ENCODE data around the gene TTC28.
"Not testable (repeated sequence)": the region's sequence is repeated elsewhere in the genome, so short reads cannot be mapped to it uniquely, and the experiment has no call there.

Gene TTC28

DNA sequence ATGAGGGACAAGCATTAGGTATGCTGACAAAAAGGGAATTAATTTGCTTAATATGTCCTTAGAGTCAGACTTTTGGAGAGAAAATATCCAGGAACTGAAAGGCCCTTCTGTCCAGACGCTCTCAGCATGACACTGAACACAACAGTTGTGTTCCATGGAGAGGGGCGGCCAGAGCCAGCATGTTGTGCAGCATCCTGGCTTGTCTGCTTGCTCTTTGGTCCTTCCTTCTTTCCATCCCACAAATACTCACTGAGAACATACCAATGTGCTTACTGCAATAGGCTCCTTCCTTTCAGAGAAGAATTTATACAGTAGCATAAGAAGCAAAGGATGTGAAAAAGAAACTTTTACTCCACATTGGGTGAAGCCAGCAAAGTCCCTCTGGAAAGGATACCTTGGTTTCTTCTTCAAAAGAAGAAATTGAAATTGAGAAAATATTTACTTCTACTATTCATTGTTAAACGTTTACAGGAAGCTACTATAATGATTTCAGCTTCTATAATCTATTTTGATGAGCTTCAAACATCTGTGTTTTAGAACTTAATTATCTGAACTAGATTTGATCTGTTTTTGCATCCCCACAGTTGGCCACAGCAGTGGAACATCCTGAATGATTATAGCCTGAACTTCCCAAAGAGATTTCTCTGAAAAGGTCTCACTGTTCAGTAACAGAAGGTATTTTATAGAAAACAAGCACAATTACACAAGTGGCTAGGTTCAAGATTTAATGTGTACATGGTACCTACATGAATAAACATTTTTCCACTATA is 456.5 kb downstream of the TTC28 start:
- FAIRE-seq: no peak

DNA sequence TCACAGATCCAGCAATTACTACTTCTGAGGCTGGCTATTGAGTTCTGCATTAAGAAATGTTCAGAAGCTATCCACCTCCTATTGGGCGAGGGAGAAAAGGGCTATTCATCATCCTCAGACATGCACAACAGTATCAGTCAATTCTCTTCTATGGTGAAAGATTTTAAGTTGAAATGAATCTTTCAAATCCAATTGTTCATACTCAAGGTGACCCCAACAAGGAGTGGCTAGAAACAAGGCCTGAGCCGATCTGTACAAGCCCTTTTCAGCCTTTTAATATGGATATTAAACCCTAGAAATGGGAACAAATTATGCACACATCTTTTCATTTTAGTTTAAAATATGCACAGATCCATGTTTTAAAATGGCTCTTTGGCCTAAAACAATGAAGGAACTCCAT is 457.1 kb downstream of the TTC28 start:
- no peak for FAIRE-seq

DNA sequence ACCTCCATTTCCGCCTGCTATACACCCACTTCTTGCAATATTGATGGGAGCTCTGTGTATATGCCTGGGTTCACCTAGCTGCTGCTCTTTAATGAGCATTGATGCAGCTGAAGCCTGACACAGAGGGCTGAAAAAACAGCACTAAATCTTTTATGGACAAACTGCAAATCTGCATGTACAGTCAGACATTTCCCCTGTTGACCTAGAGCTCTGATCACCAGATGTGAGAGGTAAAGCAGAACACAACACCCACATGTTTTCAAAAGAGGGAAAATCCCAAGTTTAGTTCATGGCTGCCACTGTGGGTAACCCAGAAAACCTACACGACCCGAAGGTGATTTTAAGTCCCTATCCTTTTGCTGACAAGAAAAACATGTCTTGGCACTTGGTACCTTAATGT is 457.6 kb downstream of the TTC28 start:
- no peak for FAIRE-seq

DNA sequence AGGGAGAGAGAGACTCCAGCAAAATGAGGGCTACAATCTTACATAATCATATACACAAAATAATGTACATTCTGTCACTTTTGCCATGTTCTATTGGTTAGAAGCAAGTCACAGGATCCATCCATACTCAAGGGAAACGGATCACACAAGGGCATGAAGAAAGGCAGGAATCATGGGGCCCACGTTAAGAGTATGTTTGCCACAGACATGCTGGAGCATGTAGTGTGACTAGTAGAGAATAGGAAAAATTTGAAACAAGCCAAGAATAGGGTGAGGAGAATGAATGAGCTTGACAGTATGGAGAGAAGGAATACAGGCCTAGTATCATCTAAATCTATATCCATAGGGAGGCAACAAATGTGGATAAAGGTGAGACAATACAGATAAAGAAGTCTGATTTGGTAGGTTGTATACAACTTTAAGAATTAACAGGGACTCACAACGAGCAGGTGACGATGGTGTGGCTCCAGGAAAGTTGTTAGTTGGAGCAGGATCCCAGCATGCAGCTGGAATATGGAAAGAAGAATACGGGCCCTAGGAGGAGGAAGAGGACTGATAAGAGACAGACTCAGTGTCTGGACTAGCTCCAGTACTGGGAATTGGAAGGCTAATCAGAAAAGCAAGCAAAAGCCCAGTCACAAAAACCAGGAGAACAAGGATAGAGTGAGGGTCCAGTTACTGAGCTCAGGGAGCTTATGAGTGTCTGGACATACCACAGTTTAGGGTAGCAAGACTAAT is 458.8 kb downstream of the TTC28 start:
- no peak for FAIRE-seq

DNA sequence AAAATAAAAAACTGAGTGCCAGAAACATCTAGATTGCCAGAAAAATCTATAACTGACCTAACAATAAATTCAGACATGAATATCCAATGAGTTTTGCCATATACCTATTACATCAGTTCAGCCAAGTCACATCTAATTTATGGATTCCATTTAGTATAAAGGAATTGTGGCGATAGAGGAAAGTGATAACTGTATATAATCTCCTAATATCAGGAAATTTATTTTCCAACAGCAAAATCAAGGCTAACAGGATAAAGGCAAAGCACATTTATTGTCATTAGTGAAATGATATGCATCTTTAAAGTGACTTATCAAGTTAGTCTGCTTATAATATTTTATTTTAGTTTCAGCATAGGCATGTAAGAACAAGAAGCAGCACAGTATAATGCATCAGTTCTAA is 462.4 kb downstream of the TTC28 start:
- FAIRE-seq: no peak

DNA sequence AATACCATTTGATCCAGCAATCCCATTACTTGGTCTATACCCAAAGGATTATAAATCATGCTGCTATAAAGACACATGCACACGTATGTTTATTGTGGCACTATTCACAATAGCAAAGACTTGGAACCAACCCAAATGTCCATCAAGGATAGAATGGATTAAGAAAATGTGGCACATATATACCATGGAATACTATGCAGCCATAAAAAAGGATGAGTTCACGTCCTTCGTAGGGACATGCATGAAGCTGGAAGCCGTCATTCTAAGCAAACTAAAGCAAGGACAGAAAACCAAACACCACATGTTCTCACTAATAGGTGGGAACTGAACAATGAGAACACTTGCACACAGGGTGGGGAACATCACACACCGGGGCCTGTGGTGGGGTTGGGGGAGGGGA is 464.9 kb downstream of the TTC28 start:
- not testable (repeated sequence) for FAIRE-seq

DNA sequence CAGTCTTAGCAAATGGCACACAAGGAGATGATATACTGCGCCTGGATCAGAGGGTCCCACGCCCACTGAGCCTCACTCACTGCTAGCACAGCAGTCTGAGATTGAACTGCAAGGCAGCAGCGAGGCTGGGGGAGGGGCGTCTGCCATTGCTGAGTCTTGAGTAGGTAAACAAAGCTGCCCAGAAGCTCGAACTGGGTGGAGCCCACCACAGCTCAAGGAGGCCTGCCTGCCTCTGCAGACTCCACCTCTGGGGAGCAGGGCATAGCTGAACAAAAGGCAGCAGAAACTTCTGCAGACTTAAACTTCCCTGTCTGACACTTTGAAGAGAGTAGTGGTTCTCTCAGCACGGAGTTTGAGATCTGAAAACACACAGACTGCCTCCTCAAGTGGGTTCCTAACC is 470.2 kb downstream of the TTC28 start:
- not testable (repeated sequence) for FAIRE-seq

DNA sequence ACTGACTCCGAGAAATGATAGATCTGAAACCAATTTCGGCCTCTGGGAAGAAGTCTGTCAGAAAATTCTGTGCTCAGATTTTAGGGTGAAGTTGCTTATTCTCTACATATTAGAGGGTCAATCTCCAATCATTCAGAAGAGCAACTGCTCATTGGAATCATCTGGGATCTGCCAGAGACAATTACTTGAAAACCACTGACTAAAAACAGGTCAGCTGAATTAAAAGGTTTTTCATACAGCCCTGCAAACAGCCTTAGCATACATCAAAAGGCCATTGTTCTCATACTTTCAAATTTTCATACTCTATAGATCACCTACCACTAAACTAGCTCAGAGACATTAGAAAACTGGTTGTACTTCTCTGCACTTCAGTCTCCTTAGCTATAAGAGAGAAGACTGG is 470.9 kb downstream of the TTC28 start:
- FAIRE-seq: no peak

DNA sequence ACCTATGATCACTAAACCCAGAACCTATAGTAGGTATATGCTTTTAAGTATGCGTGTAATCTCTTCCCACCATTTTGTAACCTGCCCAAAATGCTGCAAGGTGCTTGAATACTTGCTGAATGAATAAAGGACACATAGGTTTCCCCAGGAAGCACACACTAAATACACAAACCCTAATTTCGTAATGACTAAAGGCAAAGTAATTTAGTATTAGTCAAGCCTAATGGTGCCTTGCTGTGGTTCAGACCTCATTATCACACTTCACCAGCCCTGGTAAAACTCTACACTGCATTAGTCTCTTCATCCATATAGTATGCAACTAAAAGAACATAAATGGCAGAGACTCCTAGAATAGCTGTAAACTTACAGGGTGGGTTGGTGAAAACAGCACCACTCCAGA is 471.6 kb downstream of the TTC28 start:
- no peak for FAIRE-seq

DNA sequence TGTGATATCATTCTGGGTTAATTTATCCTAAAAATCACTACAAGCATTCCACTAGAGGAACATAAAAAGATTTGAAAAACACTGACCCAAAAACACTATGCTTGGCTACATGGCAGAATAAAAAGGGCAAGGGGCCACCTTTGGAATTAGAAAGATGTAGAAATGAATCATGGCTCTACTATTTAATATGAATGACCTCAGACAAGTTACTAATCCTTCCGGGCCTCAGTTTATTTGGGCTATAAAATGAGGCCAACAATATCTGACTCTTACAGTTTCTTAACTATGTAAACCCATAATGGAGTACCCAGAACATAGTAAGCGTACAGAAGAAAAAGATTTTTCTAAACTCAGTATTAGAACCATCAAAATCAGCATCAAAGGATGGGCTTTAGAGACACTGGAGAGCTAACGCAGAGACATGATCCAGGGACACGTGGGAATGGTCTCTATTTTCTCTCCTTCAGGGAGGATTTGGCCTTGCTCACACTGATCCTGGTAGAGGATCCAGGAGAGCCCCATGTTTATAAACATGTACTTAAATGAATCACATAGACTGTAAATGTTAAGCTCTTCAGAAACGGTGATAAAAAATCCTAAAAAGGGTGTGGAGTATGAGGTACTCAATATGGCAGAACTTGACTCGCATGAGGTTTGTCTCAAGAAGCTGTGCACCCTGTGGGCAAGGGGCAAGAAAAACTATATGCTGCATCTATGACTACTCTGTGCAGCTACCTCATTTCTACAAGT is 472.2 kb downstream of the TTC28 start:
- FAIRE-seq: peak; percentile 86

DNA sequence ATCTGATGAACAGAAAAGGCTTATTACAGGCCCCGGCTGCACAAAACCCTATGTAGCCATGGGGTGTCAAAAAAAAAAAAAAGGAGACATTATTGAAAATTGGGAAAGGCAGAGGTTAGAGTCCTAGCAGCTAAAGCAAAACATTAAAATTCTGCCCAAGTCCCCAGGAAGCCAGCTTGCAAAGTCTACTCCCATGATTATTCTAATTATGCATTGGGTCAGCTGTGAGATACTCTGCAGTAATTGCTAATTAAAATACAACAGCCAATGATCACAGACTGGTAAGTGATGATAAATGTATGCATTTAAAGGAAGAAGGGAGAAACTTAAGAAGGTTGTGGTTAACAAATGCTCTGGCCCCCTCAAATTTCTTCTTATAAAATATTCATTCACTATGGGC is 473.7 kb downstream of the TTC28 start:
- no peak for FAIRE-seq

DNA sequence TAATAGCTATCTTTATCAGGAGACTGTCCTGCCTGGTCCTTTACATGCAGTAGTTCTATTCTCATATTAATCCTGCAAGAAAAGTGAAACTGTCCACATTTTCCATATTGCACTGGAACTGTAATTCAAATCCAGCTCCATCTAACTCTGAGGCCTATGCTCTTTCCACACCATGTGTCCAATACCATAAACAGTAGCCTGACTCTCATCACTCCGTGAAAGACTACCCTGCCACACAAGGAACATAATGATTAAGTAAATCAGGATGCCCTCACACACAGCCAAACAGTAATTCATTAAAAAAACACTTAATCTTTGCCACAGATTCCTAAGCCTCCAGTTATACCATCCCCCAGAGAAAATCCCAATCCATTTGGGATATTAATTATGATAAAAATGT is 475.3 kb downstream of the TTC28 start:
- no peak for FAIRE-seq

DNA sequence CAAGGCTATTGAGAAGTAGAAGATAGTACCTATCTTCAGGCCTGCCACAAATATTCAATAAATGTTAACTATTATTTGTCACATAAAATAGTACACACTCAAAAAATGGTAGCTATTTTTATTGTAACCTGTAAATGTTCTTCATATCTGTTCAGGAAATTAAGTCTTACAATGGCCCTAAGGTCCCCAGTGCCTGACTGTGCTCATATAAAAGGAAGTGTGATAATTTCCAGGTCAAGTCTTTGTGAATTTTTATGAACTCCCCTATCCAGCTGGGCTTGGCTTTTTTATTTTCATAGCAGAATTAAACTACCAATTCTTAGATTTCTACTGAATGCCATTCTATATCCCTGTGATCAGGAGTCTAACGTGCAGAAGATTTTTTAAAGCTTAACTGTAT is 476.4 kb downstream of the TTC28 start:
- FAIRE-seq: no peak

DNA sequence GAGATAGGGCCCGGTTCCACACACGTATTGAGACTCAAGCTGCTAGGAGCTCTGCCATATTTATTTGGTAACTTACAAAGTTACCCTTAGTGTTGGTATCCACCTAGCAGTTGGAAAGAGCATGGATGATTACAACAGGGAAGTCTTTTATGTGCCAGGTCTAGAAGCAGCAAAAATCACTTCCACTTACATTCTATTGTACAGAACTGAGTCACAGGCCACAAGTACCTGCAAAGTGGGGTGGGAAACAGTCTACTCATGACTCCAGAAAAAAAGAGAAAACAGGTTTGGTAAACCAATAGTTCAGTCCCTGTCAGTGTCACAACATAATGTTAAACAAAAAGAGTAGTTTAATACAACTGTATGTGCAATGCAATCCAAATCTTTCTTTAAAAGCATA is 480.9 kb downstream of the TTC28 start:
- no peak for FAIRE-seq

DNA sequence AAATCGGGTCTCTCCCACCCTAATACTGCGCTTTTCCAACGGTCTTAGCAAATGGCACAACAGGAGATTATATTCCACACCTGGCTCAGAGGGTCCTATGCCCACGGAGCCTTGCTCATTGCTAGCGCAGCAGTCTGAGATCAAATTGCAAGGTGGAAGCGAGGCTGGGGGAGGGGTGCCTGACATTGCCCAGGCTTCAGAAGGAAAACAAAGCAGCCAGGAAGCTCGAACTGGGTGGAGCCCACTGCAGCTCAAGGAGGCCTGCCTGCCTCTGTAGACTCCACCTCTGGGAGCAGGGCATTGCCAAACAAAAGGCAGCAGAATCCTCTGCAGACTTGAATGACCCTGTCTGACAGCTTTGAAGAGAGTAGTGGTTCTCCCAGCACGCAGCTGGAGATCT is 488.1 kb downstream of the TTC28 start:
- not testable (repeated sequence) for FAIRE-seq

DNA sequence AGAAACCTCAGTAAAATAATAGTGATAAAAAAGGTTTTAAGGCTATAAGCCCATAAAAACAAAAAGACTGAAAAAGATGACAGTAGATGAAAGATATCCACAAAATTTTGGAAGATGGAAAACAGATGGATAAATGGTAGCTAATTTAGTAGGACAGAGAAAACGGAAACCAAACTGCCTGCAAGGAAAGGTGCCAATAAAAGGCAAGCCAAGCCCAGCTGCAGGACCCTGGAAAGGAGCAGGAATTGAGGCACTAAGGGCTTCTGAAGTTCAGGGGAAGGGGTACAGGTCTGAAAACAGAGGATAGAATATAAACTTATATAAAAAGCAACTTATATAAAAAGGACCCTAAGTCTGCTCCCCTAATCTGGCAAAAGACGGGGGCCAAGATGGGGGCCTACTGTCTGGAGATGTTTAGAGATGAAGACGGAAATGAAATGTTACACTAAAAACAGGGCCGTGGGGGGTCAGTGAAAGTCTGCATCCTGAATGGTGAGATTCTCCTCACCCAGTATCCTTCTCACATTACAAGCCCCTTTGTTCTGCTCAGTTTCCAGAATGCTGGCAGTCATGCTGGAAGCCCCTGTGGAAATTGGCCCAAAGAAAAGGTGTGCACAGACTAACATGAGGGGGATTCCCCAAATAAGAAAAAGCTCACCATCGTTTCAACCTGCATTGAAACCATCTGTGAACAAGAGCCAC is 491.3 kb downstream of the TTC28 start:
- FAIRE-seq: no peak

DNA sequence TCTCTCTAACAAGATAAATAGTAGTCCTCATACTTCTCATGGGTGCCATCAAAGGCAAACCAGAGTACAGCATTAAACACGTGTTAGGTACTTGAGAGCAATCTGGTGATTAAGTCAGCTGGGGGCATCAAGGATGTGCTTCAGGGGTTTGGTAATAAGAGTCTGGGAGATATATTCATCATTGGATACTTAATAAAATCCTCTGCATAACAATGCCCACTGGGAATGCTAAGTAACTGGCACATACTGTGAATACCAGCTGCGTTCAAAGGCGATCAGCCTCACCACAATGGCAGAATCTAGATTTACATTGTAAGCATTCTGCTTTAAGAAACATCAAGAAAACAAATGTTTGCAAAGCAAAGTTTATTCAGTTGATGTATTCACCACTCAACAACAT is 492.0 kb downstream of the TTC28 start:
- no peak for FAIRE-seq

DNA sequence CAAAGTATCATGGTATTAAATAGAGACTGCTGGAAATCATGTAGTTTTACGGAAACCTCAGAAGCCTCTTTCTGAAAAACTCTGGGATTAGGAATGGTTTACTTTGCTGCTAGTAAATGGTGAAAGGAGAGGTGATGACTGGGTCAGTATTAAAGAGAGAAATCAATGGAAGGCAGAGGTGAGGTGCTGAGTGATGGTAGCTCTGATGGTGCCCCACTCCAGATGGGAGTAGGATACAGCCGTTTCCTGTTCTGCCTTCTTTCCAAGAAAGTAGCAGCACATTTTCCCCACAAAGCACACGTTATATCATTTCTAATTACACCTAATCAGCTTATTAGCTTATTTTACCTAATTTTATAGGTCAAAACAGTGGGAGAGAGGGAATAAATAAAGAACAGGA is 493.0 kb downstream of the TTC28 start:
- FAIRE-seq: no peak

DNA sequence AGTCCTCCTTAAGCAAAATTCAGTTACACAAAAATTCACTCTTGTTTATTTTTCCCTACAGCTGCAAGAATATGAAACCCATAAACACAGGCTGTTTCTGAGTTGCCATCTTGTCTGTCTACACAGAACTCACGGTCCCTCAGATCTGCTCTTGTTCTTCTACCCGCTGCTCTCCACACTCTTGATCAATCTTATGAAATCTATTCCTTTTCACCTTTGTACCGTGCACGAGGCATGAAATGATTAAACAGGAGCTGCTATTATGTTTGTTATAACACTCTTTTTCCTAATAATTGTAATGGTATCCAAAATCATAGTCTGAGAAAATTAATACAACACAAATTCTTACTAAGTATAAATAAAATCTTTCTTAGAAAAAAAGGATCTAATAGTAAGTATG is 494.5 kb downstream of the TTC28 start:
- no peak for FAIRE-seq

DNA sequence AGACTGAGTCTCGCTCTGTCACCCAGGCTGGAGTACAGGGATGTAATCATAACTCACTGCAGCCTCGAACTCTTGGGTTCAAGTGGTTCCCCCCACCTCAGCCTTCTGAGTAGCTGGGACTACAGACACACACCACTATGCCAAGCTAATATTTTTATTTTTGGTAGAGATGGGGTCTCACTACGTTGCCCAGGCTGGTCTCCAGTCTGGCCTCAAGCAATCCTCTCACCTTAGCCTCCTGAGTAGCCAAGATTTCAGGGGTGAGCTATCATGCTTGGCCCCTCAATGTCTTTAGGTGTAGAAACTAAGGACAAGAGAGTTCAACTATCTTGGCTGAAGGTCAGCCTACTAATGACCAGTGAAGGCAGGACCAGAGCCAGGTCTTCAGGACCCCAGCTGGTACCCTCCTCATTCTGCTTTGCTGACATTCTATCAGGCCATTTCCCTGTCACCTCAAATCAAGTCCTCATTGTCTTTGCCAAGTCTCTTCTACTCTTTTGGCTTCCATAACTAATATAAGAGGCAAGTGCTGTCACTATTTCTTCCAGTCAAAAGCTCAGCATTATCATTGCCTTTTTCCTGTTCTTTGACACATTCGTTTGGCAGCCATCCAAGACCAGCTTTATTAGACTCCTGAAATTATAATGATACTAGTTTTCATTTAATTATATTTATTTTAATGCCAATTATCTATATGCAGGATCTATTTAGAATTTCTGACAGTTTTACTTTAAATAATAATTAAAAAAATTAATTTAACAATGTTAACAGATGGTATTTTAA is 496.4 kb downstream of the TTC28 start:
- peak; percentile 57 for FAIRE-seq

DNA sequence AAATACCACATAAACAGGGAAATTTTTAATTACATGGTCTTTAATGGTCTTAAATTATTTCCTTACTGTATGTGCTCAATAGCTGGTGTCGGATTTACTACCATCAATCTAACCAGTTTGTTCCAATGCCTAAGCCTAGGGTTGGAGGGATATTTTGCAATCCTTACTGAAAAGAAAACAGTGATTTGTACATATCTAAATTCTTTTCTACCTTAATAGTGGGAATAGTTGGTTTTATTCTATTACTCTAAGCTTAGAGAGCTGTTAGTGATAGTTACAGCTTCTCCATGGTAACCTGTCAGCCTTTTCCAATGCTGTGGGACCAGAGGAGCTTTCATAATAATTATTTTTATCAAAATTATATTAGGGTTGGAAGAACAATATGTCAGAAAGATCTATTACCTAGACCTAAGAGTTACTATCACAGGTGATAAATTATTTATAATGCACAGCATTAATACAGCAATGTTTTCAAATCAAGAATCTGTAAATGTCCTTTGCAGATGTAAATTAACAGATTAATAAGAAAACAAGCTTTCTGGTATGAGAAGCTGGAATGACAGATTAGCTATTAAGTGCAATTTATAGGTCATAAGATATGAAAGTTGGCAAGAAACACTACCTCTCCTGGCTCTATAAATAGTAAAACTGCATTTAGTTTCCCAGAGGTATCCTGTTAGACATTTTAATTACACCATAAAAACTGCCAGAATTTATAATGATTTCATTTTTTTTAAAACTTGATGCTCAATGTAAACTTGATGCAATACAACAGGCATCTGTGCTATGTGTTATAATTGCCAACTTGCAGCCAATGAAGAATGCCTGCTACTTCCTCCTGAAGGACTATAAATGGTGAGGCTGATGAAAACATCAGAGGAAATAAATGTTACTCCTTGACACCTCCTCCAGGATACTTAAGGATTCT is 498.6 kb downstream of the TTC28 start:
- FAIRE-seq: no peak
